NB4 (cell line): ENCODE data around the gene MGMT.

Experiments
- CTCF ChIP-seq: IDR thresholded peaks from one replicate; pipeline ENCODE4 v1.5.1; 2012; ENCODE audit warnings: low read depth, low read length
- MAX ChIP-seq: IDR thresholded peaks from 2 replicates; pipeline ENCODE4 v1.6.1; 2011; ENCODE audit warnings: low read depth, low read length
- MYC ChIP-seq: IDR thresholded peaks from 2 replicates; pipeline ENCODE4 v1.6.1; 2011; ENCODE audit warnings: low read depth, low read length
- POLR2A ChIP-seq: IDR thresholded peaks from 2 replicates; pipeline ENCODE4 v1.6.1; 2011; ENCODE audit warnings: mild to moderate bottlenecking; ENCODE audit not compliant: insufficient read length; ENCODE audit errors: extremely low read depth

GRCh38 chr10:129495698-129496097 is 28.7 kb downstream of the MGMT start:
- TF ChIP-seq POLR2A, result no peak
- TF ChIP-seq CTCF, result no peak
- no peak for TF ChIP-seq MAX
- no peak for TF ChIP-seq MYC
